WTC11 (cell line): ENCODE measurements around the gene SELENOS.

ENCODE experiments used
- CBFB ChIP-seq: sonication (generic); formaldehyde crosslinking; IDR thresholded peaks from 2 replicates; pipeline ENCODE4 v1.8.1; 2022; ENCODE audit warnings: mild to moderate bottlenecking, low read depth, missing genetic modification reagents
- CREB1 ChIP-seq: sonication (generic); formaldehyde crosslinking; IDR thresholded peaks from 2 replicates; pipeline ENCODE4 v1.8.0; 2023; ENCODE audit warnings: mild to moderate bottlenecking, missing genetic modification reagents
- CREM ChIP-seq: sonication (generic); formaldehyde crosslinking; IDR thresholded peaks from 2 replicates; pipeline ENCODE4 v1.8.1; 2022; ENCODE audit warnings: mild to moderate bottlenecking, missing genetic modification reagents, moderate library complexity
- CTCF ChIP-seq: fragments of 200-600 bp; IDR thresholded peaks from 2 replicates; pipeline ENCODE4 v1.8.0; 2022; ENCODE audit warnings: antibody characterized with exemption
- E2F4 ChIP-seq: sonication (generic); formaldehyde crosslinking; IDR thresholded peaks from 2 replicates; pipeline ENCODE4 v1.8.1; 2022; ENCODE audit warnings: low read depth, mild to moderate bottlenecking, moderate library complexity, missing genetic modification reagents, borderline replicate concordance
- ETV6 ChIP-seq: sonication (generic); formaldehyde crosslinking; IDR thresholded peaks from 2 replicates; pipeline ENCODE4 v1.8.1; 2022; ENCODE audit warnings: mild to moderate bottlenecking, missing genetic modification reagents
- FOXP1 ChIP-seq: sonication (generic); formaldehyde crosslinking; IDR thresholded peaks from 2 replicates; pipeline ENCODE4 v1.8.0; 2022; ENCODE audit warnings: missing genetic modification reagents, mild to moderate bottlenecking, moderate library complexity, borderline replicate concordance
- SP1 ChIP-seq: sonication (generic); formaldehyde crosslinking; conservative IDR thresholded peaks from 2 replicates; pipeline ENCODE4 v1.8.1; 2022; ENCODE audit warnings: missing genetic modification reagents
- TCF7 ChIP-seq: sonication (generic); formaldehyde crosslinking; IDR thresholded peaks from 2 replicates; pipeline ENCODE4 v1.8.0; 2022; ENCODE audit warnings: mild to moderate bottlenecking, low read depth, missing genetic modification reagents, moderate library complexity
- ZNF121 ChIP-seq: sonication (generic); formaldehyde crosslinking; IDR thresholded peaks from 2 replicates; pipeline ENCODE4 v1.8.0; 2023; ENCODE audit warnings: missing genetic modification reagents
- ZSCAN18 ChIP-seq: fragments of 250-450 bp; sonication (Bioruptor Pico); IDR thresholded peaks from 2 replicates; pipeline ENCODE4 v2.1.2; 2022; ENCODE audit warnings: mild to moderate bottlenecking, moderate library complexity
- TF ChIP-seq, protein P1 (sequence below): sonication (generic); formaldehyde crosslinking; conservative IDR thresholded peaks from 2 replicates; pipeline ENCODE4 v1.8.1; 2022; ENCODE audit warnings: mild to moderate bottlenecking, missing genetic modification reagents
- TF ChIP-seq, protein P2 (sequence below): sonication (generic); formaldehyde crosslinking; IDR thresholded peaks from 2 replicates; pipeline ENCODE4 v1.8.0; 2022; ENCODE audit warnings: mild to moderate bottlenecking, missing genetic modification reagents

DNA sequence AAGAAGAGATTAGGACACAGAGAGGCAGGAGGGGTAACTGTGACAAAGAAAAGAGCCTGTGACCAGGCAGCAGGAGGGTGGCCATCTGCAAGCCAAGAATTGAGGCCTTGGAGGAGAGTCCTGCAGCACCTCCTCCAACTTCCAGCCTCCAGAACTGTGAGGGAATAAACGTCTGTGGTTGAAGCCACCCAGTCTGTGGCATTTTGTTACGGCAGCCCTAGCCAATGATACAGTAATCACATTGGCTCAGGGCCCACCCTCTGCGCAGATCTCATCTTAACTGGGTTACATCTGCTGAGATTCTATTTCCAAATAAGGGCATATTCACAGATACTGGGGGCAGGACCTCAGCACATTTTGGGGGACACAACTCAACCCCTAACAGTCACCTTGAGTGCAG is 11.3 kb downstream of the SELENOS start:
- TF ChIP-seq E2F4 (no peak), CREM (no peak), TCF7 (CRISPR knock-in tag) (no peak), CBFB (CRISPR knock-in tag) (no peak), CTCF (no peak), SP1 (CRISPR knock-in tag) (no peak), CREB1 (no peak), ZNF121 (CRISPR knock-in tag) (no peak), ZSCAN18 (CRISPR knock-in tag) (no peak), FOXP1 (no peak), ETV6 (CRISPR knock-in tag) (no peak)
- TF ChIP-seq, protein P1, sequence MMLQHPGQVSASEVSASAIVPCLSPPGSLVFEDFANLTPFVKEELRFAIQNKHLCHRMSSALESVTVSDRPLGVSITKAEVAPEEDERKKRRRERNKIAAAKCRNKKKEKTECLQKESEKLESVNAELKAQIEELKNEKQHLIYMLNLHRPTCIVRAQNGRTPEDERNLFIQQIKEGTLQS (CRISPR knock-in tag): no peak
- TF ChIP-seq, protein P2, sequence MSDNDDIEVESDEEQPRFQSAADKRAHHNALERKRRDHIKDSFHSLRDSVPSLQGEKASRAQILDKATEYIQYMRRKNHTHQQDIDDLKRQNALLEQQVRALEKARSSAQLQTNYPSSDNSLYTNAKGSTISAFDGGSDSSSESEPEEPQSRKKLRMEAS (CRISPR knock-in tag): no peak
